Osteoblast (primary cell): ENCODE data around the gene SPN. TPM values are rescaled to one million over a fixed set of nuclear protein-coding genes. Genes with fewer than 3 reads are reported as not detected.

Experiments
- DNase-seq: peaks from one replicate; pipeline ENCODE4 v3.0.0; 2011; ENCODE audit warnings: low spot score, mixed read lengths; ENCODE audit not compliant: insufficient read length; ENCODE audit errors: missing footprints
- H2AFZ ChIP-seq: 2 replicates; pipeline ENCODE4 v1.6.0; 2011; ENCODE audit warnings: mild to moderate bottlenecking, low read length
- H3K27ac ChIP-seq: 2 replicates; pipeline ENCODE4 v1.5.1; 2011; ENCODE audit warnings: mild to moderate bottlenecking, low read depth, low read length, moderate library complexity
- H3K27me3 ChIP-seq: 2 replicates; pipeline ENCODE4 v1.6.0; 2012; ENCODE audit warnings: mild to moderate bottlenecking, control low read depth, inconsistent platforms, low read length, moderate library complexity; ENCODE audit not compliant: insufficient read depth
- H3K36me3 ChIP-seq: 2 replicates; pipeline ENCODE4 v1.5.1; 2011; ENCODE audit warnings: mild to moderate bottlenecking, low read length, control low read depth, moderate library complexity; ENCODE audit not compliant: insufficient read depth
- H3K4me1 ChIP-seq: 2 replicates; pipeline ENCODE4 v1.5.1; 2011; ENCODE audit warnings: mild to moderate bottlenecking, low read length, control low read depth, moderate library complexity; ENCODE audit not compliant: insufficient read depth
- H3K4me2 ChIP-seq: 2 replicates; pipeline ENCODE4 v1.6.0; 2011; ENCODE audit warnings: mild to moderate bottlenecking, low read length; ENCODE audit not compliant: insufficient read depth
- H3K4me3 ChIP-seq: fragments of 200-600 bp; sonication (generic); 3 replicates; pipeline ENCODE4 v1.5.1; 2012; ENCODE audit warnings: mild to moderate bottlenecking, low read length, inconsistent platforms; ENCODE audit not compliant: insufficient read depth
- H3K79me2 ChIP-seq: 2 replicates; pipeline ENCODE4 v1.6.0; 2012; ENCODE audit warnings: mild to moderate bottlenecking, low read length, control low read depth, inconsistent platforms; ENCODE audit not compliant: insufficient read depth
- H3K9me3 ChIP-seq: 2 replicates; pipeline ENCODE4 v1.5.1; 2011; ENCODE audit warnings: low read depth, low read length, control low read depth
- H4K20me1 ChIP-seq: 2 replicates; pipeline ENCODE4 v1.6.0; 2012; ENCODE audit warnings: mild to moderate bottlenecking, low read length, control low read depth; ENCODE audit not compliant: insufficient read depth
- total RNA-seq: library from RNA; depleted of rRNA; stranded (reverse); fragments of >200 nt; gene quantifications from 2 replicates; pipeline ENCODE4 v1.2.3, GENCODE V29; 2012
- TF ChIP-seq, protein P1 (sequence below): IDR thresholded peaks from 2 replicates; pipeline ENCODE4 v1.5.1; 2011; ENCODE audit warnings: mild to moderate bottlenecking, low read depth, low read length, moderate library complexity; ENCODE audit errors: extremely low read depth

Gene SPN
- total RNA-seq, 1 donor, result under 0.01 TPM

- Histone ChIP-seq H4K20me1 (no peaks in the 10 kb centered on the region), H3K79me2 (no peaks in the 10 kb centered on the region), H2AFZ (no peak overlapping the region), H3K4me3 (no peak overlapping the region), H3K27me3 (peaks cover 10% of the 10 kb centered on the region), H3K27ac (no peak overlapping the region), H3K9me3 (no peaks in the 10 kb centered on the region), H3K36me3 (no peaks in the 10 kb centered on the region), H3K4me2 (no peak overlapping the region), H3K4me1 (peaks cover 2% of the 10 kb centered on the region)
- no peak for DNase-seq
- TF ChIP-seq, protein P1, sequence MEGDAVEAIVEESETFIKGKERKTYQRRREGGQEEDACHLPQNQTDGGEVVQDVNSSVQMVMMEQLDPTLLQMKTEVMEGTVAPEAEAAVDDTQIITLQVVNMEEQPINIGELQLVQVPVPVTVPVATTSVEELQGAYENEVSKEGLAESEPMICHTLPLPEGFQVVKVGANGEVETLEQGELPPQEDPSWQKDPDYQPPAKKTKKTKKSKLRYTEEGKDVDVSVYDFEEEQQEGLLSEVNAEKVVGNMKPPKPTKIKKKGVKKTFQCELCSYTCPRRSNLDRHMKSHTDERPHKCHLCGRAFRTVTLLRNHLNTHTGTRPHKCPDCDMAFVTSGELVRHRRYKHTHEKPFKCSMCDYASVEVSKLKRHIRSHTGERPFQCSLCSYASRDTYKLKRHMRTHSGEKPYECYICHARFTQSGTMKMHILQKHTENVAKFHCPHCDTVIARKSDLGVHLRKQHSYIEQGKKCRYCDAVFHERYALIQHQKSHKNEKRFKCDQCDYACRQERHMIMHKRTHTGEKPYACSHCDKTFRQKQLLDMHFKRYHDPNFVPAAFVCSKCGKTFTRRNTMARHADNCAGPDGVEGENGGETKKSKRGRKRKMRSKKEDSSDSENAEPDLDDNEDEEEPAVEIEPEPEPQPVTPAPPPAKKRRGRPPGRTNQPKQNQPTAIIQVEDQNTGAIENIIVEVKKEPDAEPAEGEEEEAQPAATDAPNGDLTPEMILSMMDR, result no peak
Measured at GRCh38 chr16:29698042-29698441, 35.0 kb downstream of the SPN start.

- Histone ChIP-seq H3K9me3 (no peaks in the 10 kb centered on the region), H3K36me3 (no peaks in the 10 kb centered on the region), H3K27ac (no peak overlapping the region), H3K4me1 (peaks cover 2% of the 10 kb centered on the region), H4K20me1 (no peaks in the 10 kb centered on the region), H2AFZ (no peak overlapping the region), H3K27me3 (peaks cover 10% of the 10 kb centered on the region), H3K4me2 (no peak overlapping the region), H3K4me3 (no peak overlapping the region), H3K79me2 (no peaks in the 10 kb centered on the region)
- no peak for DNase-seq
- TF ChIP-seq, protein P1, result no peak
Measured at GRCh38 chr16:29698484-29699323, 35.7 kb downstream of the SPN start.

- Histone ChIP-seq H3K4me3 (no peak overlapping the region), H3K4me2 (no peak overlapping the region), H3K9me3 (no peaks in the 10 kb centered on the region), H3K79me2 (no peaks in the 10 kb centered on the region), H2AFZ (no peak overlapping the region), H3K27me3 (peaks cover 10% of the 10 kb centered on the region), H3K36me3 (no peaks in the 10 kb centered on the region), H3K4me1 (peaks cover 2% of the 10 kb centered on the region), H3K27ac (no peak overlapping the region), H4K20me1 (no peaks in the 10 kb centered on the region)
- peak; percentile 69 for DNase-seq
- TF ChIP-seq, protein P1, result no peak
Measured at GRCh38 chr16:29699324-29700219, 36.5 kb downstream of the SPN start.
